WTC11 (cell line): ENCODE results near the gene METAP1. TPM values are rescaled to one million over a fixed set of nuclear protein-coding genes. Genes with fewer than 3 reads are reported as not detected.
A peak's percentile ranks its signal among the peaks of the same experiment; 100 is the strongest.

Source experiments
- ATAC-seq: fragments of 200-7000 bp; cut with Tn5 transposase; 2 replicates; pipeline ENCODE4 v1.10.0; 2021; ENCODE audit warnings: mild to moderate bottlenecking, moderate library complexity
- CTCF ChIA-PET: fragments of 300-600 bp; sonication (Branson Sonifier 250); formaldehyde crosslinking; loops from one replicate; lab custom pipeline; 2021; ENCODE audit warnings: antibody characterized with exemption; lab: Charles Lee
- POLR2A ChIA-PET: fragments of 350-600 bp; sonication (Branson Sonifier 250); formaldehyde crosslinking; loops from one replicate; lab custom pipeline; 2021; ENCODE audit warnings: antibody characterized with exemption; lab: Charles Lee
- DNase-seq: peaks from one replicate; pipeline ENCODE4 v3.0.0; 2021; ENCODE audit warnings: low spot score
- H3K27ac Mint-ChIP-seq: 2 replicates; pipeline ENCODE4 v1.8.0; 2021; ENCODE audit warnings: mixed read lengths
- H3K27me3 Mint-ChIP-seq: 2 replicates; pipeline ENCODE4 v1.8.0; 2021; ENCODE audit warnings: low read depth, mild to moderate bottlenecking, moderate library complexity, mixed read lengths
- H3K36me3 Mint-ChIP-seq: 2 replicates; pipeline ENCODE4 v1.8.0; 2021; ENCODE audit warnings: mixed read lengths
- H3K4me1 Mint-ChIP-seq: 2 replicates; pipeline ENCODE4 v1.8.0; 2022; ENCODE audit warnings: mixed read lengths
- H3K4me3 Mint-ChIP-seq: 2 replicates; pipeline ENCODE4 v1.8.0; 2021; ENCODE audit warnings: mild to moderate bottlenecking, moderate library complexity, mixed read lengths
- H3K9me3 Mint-ChIP-seq: 2 replicates; pipeline ENCODE4 v1.8.0; 2021; ENCODE audit warnings: mixed read lengths
- ATF2 ChIP-seq: sonication (generic); formaldehyde crosslinking; IDR thresholded peaks from 2 replicates; pipeline ENCODE4 v1.8.1; 2022; ENCODE audit warnings: low read depth, missing genetic modification reagents, borderline replicate concordance
- ELF4 ChIP-seq: sonication (generic); formaldehyde crosslinking; IDR thresholded peaks from 2 replicates; pipeline ENCODE4 v1.8.1; 2022; ENCODE audit warnings: low read depth, mild to moderate bottlenecking, moderate library complexity, missing genetic modification reagents
- ERG ChIP-seq: fragments of 250-450 bp; sonication (Bioruptor Pico); IDR thresholded peaks from 2 replicates; pipeline ENCODE4 v1.8.0; 2021; ENCODE audit warnings: mild to moderate bottlenecking
- ESRRA ChIP-seq: sonication (generic); formaldehyde crosslinking; IDR thresholded peaks from 2 replicates; pipeline ENCODE4 v1.8.1; 2022; ENCODE audit warnings: mild to moderate bottlenecking, missing genetic modification reagents, borderline replicate concordance
- FOXP4 ChIP-seq: sonication (generic); formaldehyde crosslinking; IDR thresholded peaks from 2 replicates; pipeline ENCODE4 v1.8.0; 2022; ENCODE audit warnings: mild to moderate bottlenecking, missing genetic modification reagents
- GRHL2 ChIP-seq: fragments of 250-450 bp; sonication (Bioruptor Pico); IDR thresholded peaks from 2 replicates; pipeline ENCODE4 v1.8.0; 2022; ENCODE audit warnings: mild to moderate bottlenecking, moderate library complexity; ENCODE audit not compliant: insufficient replicate concordance, severe bottlenecking
- IRF1 ChIP-seq: sonication (generic); formaldehyde crosslinking; IDR thresholded peaks from 2 replicates; pipeline ENCODE4 v1.8.0; 2023; ENCODE audit warnings: missing genetic modification reagents
- IRF2 ChIP-seq: sonication (generic); formaldehyde crosslinking; IDR thresholded peaks from 2 replicates; pipeline ENCODE4 v1.8.0; 2022; ENCODE audit warnings: low read depth, missing genetic modification reagents, borderline replicate concordance
- TEAD4 ChIP-seq: sonication (generic); formaldehyde crosslinking; IDR thresholded peaks from 2 replicates; pipeline ENCODE4 v1.8.0; 2022; ENCODE audit warnings: mild to moderate bottlenecking, missing genetic modification reagents
- USF1 ChIP-seq: sonication (generic); formaldehyde crosslinking; IDR thresholded peaks from 2 replicates; pipeline ENCODE4 v1.8.0; 2022; ENCODE audit warnings: mild to moderate bottlenecking, missing genetic modification reagents
- USF2 ChIP-seq: sonication (generic); formaldehyde crosslinking; IDR thresholded peaks from 2 replicates; pipeline ENCODE4 v1.8.1; 2023; ENCODE audit warnings: mild to moderate bottlenecking, missing genetic modification reagents, moderate library complexity
- ZNF121 ChIP-seq: sonication (generic); formaldehyde crosslinking; IDR thresholded peaks from 2 replicates; pipeline ENCODE4 v1.8.0; 2023; ENCODE audit warnings: missing genetic modification reagents
- ZNF317 ChIP-seq: sonication (generic); formaldehyde crosslinking; IDR thresholded peaks from 2 replicates; pipeline ENCODE4 v1.8.1; 2023; ENCODE audit warnings: low read depth, mild to moderate bottlenecking, moderate library complexity, missing genetic modification reagents, borderline replicate concordance
- ZNF532 ChIP-seq: fragments of 250-450 bp; sonication (Bioruptor Pico); IDR thresholded peaks from 2 replicates; pipeline ENCODE4 v1.9.0; 2021; ENCODE audit warnings: mild to moderate bottlenecking, borderline replicate concordance
- ZSCAN18 ChIP-seq: fragments of 250-450 bp; sonication (Bioruptor Pico); IDR thresholded peaks from 2 replicates; pipeline ENCODE4 v2.1.2; 2022; ENCODE audit warnings: mild to moderate bottlenecking, moderate library complexity
- total RNA-seq: library from RNA; stranded (reverse); gene quantifications from 3 replicates; pipeline ENCODE4 v1.2.3, GENCODE V29; 2021

METAP1 gene
- total RNA-seq, 1 experiment from 2014 or later, result 102 TPM

- peaks cover 70% of the 10 kb centered on the region for H3K4me1 Mint-ChIP-seq
Observed at GRCh38 chr4:99022566-99022965, 27.0 kb downstream of the METAP1 start.

More at GRCh38 chr4:99022566-99022965, 27.0 kb downstream of the METAP1 start:
- TF ChIP-seq ZNF532 (CRISPR knock-in tag), result no peak
- no peak for TF ChIP-seq USF2 (CRISPR knock-in tag)
- no peak for TF ChIP-seq ZNF317 (CRISPR knock-in tag)
- TF ChIP-seq IRF1 (CRISPR knock-in tag), result no peak
- TF ChIP-seq ATF2, result no peak
- TF ChIP-seq TEAD4 (CRISPR knock-in tag), result no peak
- TF ChIP-seq ZNF121 (CRISPR knock-in tag), result no peak; the same call in 1 of the 2 replicates
- TF ChIP-seq USF1 (CRISPR knock-in tag), result no peak
- no peak for TF ChIP-seq GRHL2 (CRISPR knock-in tag)
- no peak for TF ChIP-seq FOXP4 (CRISPR knock-in tag)
- TF ChIP-seq ZSCAN18 (CRISPR knock-in tag), result no peak
- no peak for TF ChIP-seq ESRRA
- TF ChIP-seq IRF2, result no peak
- no peak for TF ChIP-seq ELF4 (CRISPR knock-in tag)
- TF ChIP-seq ERG (CRISPR knock-in tag), result no peak
- DNase-seq, result no peak
- ATAC-seq, result peak; percentile 25; the same call in 1 of the 2 replicates
- H3K4me3 Mint-ChIP-seq, result no peak overlapping the region
- no peak overlapping the region for H3K27ac Mint-ChIP-seq
- ChIA-PET POLR2A (no interaction called here), CTCF (no interaction called here)
- H3K9me3 Mint-ChIP-seq, result peaks cover 28% of the 10 kb centered on the region
- peaks cover 44% of the 10 kb centered on the region for H3K36me3 Mint-ChIP-seq
- H3K27me3 Mint-ChIP-seq, result no peaks in the 10 kb centered on the region
